Neuron (in vitro differentiated cells): ENCODE results near the gene TMEM151B.
"Not testable (repeated sequence)": the region's sequence is repeated elsewhere in the genome, so short reads cannot be mapped to it uniquely, and the experiment has no call there.

ENCODE experiments used
- H2AFZ ChIP-seq: one replicate; pipeline ENCODE4 v1.6.1; 2013; ENCODE audit warnings: low read depth, mild to moderate bottlenecking, inconsistent platforms, low read length, moderate library complexity
- H3K27me3 ChIP-seq: one replicate; pipeline ENCODE4 v1.6.1; 2013; ENCODE audit warnings: low read length; ENCODE audit not compliant: insufficient read depth
- H3K36me3 ChIP-seq: one replicate; pipeline ENCODE4 v1.6.1; 2013; ENCODE audit warnings: low read length; ENCODE audit not compliant: insufficient read depth
- H3K4me1 ChIP-seq: one replicate; pipeline ENCODE4 v1.6.1; 2013; ENCODE audit warnings: low read length; ENCODE audit not compliant: insufficient read depth
- H3K4me3 ChIP-seq: 2 replicates; pipeline ENCODE4 v1.5.1; 2013; ENCODE audit warnings: mild to moderate bottlenecking, low read length, moderate library complexity
- H3K9me3 ChIP-seq: one replicate; pipeline ENCODE4 v1.6.1; 2013; ENCODE audit warnings: low read length

Gene TMEM151B

DNA sequence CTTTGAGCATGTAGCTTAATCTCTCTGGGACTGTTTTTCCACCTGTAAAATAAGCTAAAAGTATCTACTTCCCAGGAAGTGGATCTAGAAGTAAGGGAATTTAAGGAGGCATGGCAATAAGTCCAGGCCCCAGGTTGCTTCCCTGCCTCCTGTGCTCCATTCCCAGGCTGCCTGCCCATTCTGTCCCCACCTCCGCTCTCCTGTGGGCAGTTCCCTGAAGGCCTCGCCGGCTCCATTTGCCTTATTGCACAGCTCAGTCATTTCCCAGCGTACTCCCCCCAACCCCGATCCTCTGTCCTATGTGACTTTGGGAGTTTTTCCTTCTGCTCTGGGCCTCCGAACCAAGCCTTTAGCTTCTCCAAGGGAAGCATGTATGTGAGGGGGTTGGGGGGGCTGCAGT, 42.2 kb upstream of the TMEM151B start:
- H3K36me3 ChIP-seq, result peaks cover 29% of the 10 kb centered on the region
- H3K4me1 ChIP-seq, result peaks cover 31% of the 10 kb centered on the region
- H3K4me3 ChIP-seq, result no peak overlapping the region
- no peaks in the 10 kb centered on the region for H3K9me3 ChIP-seq
- H2AFZ ChIP-seq, result no peak overlapping the region
- no peaks in the 10 kb centered on the region for H3K27me3 ChIP-seq

DNA sequence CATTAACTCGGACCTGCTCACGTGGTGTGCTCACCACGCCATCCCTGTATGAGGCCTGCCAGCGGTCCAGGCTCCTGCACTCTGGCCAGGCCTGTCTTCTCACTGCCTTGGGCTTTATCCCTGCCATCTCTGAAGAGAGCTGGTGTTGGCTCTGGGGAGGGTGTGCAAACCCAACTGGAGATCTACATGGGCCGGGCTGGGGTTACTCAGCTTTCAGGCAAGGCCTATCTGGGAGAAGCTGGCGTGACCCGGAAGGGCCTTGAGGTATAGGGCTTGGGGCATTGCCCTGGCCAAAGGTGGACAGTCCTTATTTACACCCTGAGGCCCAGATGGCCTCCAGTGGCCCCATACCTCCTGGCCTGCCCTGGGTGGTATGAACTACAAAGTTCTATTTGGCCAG, 41.8 kb upstream of the TMEM151B start:
- no peak overlapping the region for H3K4me3 ChIP-seq
- peaks cover 29% of the 10 kb centered on the region for H3K36me3 ChIP-seq
- H3K27me3 ChIP-seq, result no peaks in the 10 kb centered on the region
- H2AFZ ChIP-seq, result no peak overlapping the region
- H3K9me3 ChIP-seq, result no peaks in the 10 kb centered on the region
- peaks cover 29% of the 10 kb centered on the region for H3K4me1 ChIP-seq

DNA sequence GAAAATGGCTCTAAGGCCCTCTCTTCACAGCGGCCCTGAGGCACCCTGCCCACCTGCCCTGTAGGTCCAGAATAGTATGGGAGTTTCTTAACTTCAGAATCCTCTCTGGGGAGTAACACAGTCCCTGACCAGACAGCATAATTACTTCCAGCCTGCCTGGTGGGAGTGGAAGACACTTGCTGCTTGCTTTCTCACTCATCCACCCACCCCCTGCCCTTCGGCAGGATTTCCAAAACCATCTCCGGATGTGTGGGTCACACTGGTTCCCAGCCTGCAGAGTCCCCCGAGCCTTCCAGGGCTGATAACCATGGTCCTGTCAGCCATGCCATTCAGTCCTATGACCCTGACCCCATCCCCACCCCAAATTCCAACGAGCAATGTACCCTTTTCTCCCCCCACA, 41.4 kb upstream of the TMEM151B start:
- Histone ChIP-seq H3K36me3 (peaks cover 29% of the 10 kb centered on the region), H2AFZ (no peak overlapping the region), H3K9me3 (no peaks in the 10 kb centered on the region), H3K27me3 (no peaks in the 10 kb centered on the region), H3K4me1 (peaks cover 29% of the 10 kb centered on the region), H3K4me3 (no peak overlapping the region)

DNA sequence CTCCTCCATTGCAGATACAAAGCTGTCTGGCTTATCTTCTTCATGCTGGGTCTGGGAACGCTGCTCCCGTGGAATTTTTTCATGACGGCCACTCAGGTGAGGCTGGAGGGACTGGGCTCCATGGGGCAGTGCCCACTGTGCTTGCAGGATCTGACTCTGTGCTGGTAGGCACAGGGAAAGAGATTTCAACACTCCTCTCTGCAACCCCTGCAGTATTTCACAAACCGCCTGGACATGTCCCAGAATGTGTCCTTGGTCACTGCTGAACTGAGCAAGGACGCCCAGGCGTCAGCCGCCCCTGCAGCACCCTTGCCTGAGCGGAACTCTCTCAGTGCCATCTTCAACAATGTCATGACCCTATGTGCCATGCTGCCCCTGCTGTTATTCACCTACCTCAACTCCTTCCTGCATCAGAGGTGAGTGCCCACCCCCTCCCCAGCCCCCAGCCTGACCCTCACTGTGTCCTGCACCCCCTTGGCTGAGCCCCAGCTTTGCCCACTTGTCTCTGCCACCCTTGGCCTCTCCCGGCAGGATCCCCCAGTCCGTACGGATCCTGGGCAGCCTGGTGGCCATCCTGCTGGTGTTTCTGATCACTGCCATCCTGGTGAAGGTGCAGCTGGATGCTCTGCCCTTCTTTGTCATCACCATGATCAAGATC, 40.7 kb upstream of the TMEM151B start:
- Histone ChIP-seq H2AFZ (no peak overlapping the region), H3K4me3 (no peak overlapping the region), H3K36me3 (peaks cover 29% of the 10 kb centered on the region), H3K27me3 (no peaks in the 10 kb centered on the region), H3K9me3 (no peaks in the 10 kb centered on the region), H3K4me1 (peaks cover 24% of the 10 kb centered on the region)

DNA sequence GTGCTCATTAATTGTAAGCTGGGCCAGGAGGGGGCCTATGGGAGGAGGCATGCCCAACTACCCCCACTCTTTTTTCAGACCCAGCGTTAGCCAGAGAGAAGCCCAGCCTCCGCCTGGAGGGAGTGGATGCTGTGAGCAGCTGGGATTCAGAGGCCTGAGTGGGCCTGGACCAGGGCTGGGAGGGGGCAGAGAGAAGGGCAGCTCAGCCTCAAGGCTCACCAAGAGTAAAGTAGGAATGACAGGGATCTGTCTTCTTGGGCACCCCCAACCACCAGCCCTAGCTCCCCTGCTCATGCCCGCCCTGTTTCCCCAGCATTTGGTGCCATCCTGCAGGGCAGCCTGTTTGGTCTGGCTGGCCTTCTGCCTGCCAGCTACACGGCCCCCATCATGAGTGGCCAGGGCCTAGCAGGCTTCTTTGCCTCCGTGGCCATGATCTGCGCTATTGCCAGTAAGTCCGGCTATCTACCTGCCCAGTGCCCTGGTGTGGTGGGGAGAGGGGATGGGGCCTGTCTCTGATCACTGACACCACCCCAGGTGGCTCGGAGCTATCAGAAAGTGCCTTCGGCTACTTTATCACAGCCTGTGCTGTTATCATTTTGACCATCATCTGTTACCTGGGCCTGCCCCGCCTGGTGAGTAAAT, 40.1 kb upstream of the TMEM151B start:
- H3K36me3 ChIP-seq, result peaks cover 29% of the 10 kb centered on the region
- H2AFZ ChIP-seq, result no peak overlapping the region
- peaks cover 22% of the 10 kb centered on the region for H3K4me1 ChIP-seq
- H3K4me3 ChIP-seq, result no peak overlapping the region
- no peaks in the 10 kb centered on the region for H3K9me3 ChIP-seq
- H3K27me3 ChIP-seq, result no peaks in the 10 kb centered on the region

DNA sequence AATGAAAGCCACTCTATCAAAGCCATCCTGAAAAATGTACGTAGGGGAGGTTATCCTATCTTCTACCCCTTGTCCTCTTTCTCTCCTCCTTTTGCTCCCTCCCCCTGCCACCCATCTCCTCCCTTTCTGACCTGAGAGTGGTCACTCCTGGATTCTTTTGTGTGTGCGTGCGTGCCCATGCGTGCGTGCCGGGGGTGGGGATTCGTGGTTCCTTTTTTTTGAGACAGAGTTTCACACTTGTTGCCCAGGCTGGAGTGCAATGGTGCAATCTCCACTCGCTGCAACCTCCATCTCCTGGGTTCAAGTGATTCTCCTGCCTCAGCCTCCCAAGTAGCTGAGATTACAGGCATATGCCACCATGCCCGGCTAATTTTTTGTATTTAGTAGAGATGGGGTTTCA, 38.8 kb upstream of the TMEM151B start:
- not testable (repeated sequence) for H3K27me3 ChIP-seq, H3K9me3 ChIP-seq, H2AFZ ChIP-seq, H3K4me3 ChIP-seq
- peaks cover 29% of the 10 kb centered on the region for H3K36me3 ChIP-seq
- H3K4me1 ChIP-seq, result peaks cover 14% of the 10 kb centered on the region

DNA sequence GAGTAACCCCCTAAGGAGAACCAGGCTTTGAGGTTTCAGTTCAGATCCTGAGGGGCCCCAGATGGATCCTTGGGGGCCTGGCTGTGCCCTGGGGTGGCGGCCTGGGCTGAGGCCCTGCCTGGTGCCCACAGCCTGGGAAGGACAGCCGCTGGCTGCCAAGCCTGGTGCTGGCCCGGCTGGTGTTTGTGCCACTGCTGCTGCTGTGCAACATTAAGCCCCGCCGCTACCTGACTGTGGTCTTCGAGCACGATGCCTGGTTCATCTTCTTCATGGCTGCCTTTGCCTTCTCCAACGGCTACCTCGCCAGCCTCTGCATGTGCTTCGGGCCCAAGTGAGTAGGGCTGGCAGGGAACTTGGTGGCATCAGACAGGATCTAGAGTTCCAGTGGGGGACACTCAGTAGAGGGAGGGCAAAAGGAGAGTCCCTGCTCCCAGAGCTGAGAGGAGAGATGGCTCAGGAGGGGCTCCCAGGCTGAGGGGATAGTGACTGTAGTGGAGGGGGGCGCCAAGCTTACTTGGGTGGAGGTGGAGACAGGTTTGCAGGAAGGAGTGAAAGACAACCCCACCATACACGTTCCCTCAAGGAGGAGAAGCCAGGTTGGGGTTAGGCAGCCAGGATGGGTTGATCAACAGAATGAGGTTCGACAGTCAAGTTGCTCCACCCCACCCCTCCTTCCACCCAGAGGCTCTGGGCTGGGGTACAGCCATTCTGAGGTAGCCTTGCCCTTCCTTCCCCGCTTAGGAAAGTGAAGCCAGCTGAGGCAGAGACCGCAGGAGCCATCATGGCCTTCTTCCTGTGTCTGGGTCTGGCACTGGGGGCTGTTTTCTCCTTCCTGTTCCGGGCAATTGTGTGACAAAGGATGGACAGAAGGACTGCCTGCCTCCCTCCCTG, 37.3 kb upstream of the TMEM151B start:
- Histone ChIP-seq H3K9me3 (no peaks in the 10 kb centered on the region), H2AFZ (no peak overlapping the region), H3K27me3 (no peaks in the 10 kb centered on the region), H3K36me3 (peaks cover 29% of the 10 kb centered on the region), H3K4me1 (peaks cover 12% of the 10 kb centered on the region), H3K4me3 (no peak overlapping the region)

DNA sequence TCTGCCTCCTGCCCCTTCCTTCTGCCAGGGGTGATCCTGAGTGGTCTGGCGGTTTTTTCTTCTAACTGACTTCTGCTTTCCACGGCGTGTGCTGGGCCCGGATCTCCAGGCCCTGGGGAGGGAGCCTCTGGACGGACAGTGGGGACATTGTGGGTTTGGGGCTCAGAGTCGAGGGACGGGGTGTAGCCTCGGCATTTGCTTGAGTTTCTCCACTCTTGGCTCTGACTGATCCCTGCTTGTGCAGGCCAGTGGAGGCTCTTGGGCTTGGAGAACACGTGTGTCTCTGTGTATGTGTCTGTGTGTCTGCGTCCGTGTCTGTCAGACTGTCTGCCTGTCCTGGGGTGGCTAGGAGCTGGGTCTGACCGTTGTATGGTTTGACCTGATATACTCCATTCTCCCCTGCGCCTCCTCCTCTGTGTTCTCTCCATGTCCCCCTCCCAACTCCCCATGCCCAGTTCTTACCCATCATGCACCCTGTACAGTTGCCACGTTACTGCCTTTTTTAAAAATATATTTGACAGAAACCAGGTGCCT, 36.6 kb upstream of the TMEM151B start:
- H3K9me3 ChIP-seq, result no peaks in the 10 kb centered on the region
- no peak overlapping the region for H2AFZ ChIP-seq

DNA sequence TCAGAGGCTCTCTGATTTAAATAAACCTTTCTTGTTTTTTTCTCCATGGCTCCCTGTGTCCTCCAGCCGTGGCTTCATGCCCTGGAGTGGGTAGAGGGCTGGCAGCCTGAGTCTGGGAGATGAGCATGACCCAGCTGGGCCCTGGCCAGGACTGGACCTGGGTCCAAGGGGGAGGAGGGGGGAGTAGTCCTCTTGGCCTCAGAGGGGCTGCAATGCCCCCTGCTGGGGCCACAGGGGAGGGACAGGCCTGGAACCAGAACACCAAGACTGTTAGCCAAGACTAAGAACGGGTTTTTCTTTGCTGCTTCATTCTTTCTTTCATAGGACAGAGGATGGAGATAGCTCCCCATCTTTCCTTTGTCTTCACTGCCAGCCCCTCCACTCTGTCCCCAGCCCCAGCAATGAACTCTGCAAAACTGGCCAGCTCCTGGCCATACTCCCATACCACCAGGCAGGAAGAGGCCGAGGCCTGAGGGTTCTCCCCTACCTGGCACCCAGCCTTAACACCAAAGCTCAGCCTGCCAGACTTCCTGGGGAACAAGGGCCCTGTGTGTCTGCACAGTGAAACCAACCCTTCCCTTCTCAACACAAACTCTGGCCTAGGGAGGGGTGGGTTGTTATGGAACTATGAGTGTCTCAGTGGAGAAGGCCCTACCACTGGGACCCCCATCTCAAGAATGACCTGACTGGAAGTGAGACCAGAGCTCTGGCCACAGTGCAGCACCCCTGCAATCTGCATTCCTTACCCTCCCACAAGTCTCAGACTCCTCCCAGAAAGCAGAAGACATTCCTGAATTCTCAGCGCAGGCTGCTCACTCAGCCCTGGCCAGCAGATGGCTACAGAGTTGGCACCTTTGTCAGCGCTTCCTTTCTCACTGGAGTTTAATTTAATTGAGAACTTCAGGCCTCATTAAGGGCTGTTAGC, 35.9 kb upstream of the TMEM151B start:
- Histone ChIP-seq H3K9me3 (no peaks in the 10 kb centered on the region), H3K36me3 (peaks cover 23% of the 10 kb centered on the region), H3K4me3 (no peak overlapping the region), H3K4me1 (peaks cover 14% of the 10 kb centered on the region), H2AFZ (no peak overlapping the region), H3K27me3 (no peaks in the 10 kb centered on the region)

More for the DNA sequence above, 36.6 kb upstream of the TMEM151B start:
- Histone ChIP-seq H3K4me3 (no peak overlapping the region), H3K27me3 (no peaks in the 10 kb centered on the region), H3K36me3 (peaks cover 29% of the 10 kb centered on the region), H3K4me1 (peaks cover 14% of the 10 kb centered on the region)

DNA sequence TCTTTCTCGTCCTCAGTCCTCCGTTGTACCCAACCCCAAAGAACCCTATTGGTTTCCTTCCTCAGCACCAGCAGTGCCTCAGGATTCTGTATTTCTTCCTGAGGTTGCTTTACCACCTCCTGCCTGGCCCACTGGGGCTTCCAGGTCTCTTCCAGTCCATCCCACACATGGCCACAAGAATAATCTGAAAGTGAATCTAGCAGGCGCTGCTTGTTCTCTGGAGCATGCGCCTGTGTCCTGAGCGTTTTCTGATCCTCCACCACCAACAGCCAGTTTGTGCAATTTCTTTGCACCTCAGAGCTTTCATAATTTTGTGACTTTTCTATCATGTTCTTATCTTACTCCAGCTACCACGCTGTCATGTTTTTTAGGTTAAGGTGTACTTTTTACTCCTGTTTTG, 35.0 kb upstream of the TMEM151B start:
- peaks cover 14% of the 10 kb centered on the region for H3K4me1 ChIP-seq
- H3K4me3 ChIP-seq, result no peak overlapping the region
- H3K9me3 ChIP-seq, result no peaks in the 10 kb centered on the region
- no peaks in the 10 kb centered on the region for H3K27me3 ChIP-seq
- no peak overlapping the region for H2AFZ ChIP-seq
- H3K36me3 ChIP-seq, result peaks cover 14% of the 10 kb centered on the region

DNA sequence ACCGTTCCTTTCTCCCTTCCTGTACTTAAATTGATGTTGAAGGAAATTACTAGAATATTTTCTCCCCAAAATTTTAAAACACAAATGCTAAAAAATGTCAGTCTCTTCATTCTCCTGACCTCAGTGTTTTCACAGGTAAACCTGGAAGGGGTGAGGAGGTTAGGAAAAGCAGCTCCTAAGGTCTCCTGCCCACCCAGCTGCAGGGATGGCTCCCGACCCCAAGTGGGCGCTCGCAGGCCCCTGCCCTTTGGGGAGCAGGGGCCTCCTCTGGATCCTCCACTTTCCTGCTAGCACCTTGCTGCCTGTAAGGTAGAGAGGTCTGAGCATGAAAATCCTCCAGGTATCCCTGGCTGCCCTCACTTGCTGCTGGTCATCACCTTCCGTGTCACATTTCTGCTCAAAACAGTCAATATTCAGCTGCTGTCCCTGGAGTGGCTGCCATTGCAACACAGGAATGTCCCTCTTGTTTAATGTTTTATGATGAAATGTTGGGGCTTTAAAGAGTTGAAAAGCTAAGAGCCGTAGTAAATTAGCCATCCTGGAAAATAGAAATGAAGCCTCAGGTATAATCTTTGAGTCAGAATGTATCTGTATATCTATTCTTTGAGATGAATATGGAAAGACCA, 34.2 kb upstream of the TMEM151B start:
- Histone ChIP-seq H3K4me3 (no peak overlapping the region), H3K4me1 (peaks cover 14% of the 10 kb centered on the region)

More for the DNA sequence above, 34.2 kb upstream of the TMEM151B start:
- Histone ChIP-seq H3K27me3 (no peaks in the 10 kb centered on the region), H2AFZ (no peak overlapping the region), H3K36me3 (peaks cover 13% of the 10 kb centered on the region), H3K9me3 (no peaks in the 10 kb centered on the region)
